ENCODE measurements around the gene UTRN.

The UTRN gene

DNA sequence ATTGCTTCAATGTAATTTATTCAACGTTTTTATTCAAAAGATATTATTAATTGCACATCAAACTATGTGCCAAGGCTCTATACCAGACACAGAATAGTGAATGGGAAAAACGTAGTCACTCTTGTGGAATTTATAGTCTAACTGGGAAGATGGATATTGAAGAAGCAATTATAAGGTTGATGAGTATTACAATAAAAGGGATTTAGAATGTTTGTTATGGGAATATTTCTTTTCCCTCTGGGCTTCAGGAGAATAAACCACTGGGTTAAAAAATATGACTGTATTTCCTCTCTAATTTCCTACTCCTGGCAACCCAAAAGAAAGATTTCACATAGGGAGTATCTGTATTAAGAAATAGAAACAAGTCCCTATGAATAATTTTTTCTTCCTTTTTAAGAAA lies 25.1 kb upstream of the UTRN start:
- TF ChIP-seq, protein P1, sequence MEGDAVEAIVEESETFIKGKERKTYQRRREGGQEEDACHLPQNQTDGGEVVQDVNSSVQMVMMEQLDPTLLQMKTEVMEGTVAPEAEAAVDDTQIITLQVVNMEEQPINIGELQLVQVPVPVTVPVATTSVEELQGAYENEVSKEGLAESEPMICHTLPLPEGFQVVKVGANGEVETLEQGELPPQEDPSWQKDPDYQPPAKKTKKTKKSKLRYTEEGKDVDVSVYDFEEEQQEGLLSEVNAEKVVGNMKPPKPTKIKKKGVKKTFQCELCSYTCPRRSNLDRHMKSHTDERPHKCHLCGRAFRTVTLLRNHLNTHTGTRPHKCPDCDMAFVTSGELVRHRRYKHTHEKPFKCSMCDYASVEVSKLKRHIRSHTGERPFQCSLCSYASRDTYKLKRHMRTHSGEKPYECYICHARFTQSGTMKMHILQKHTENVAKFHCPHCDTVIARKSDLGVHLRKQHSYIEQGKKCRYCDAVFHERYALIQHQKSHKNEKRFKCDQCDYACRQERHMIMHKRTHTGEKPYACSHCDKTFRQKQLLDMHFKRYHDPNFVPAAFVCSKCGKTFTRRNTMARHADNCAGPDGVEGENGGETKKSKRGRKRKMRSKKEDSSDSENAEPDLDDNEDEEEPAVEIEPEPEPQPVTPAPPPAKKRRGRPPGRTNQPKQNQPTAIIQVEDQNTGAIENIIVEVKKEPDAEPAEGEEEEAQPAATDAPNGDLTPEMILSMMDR (IDR thresholded peaks at IDR 0.05), result no peak
- no peak for TF ChIP-seq ZFX (IDR thresholded peaks at IDR 0.05; ENCODE audit: borderline replicate concordance)

GRCh38 chr6:144262470-144263369 lies 22.4 kb upstream of the UTRN start:
- no peak for TF ChIP-seq ZFX (IDR thresholded peaks at IDR 0.05; ENCODE audit: borderline replicate concordance)
- no peak overlapping the region for H3K27ac ChIP-seq

More for the DNA sequence above, 25.1 kb upstream of the UTRN start:
- no peak overlapping the region for H3K27ac ChIP-seq

DNA sequence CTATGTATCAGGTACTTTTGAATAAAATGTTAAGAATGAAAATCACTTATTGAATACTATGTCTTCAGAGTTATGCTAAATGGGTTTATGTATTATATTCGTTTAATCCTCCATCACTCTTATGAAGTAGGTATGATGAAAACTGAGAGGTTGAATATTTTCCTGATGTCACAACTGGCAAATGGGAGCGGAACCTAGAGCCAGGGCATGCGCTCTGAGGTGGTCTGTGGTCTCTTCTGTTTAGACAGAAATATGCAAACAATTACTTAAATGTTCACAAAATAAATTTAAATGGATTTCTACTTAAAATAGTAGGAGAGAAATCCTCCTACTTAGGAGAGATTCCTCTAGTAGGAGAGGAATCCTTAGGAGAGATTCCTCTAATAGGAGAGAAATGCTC lies 21.3 kb upstream of the UTRN start:
- TF ChIP-seq, protein P1 (IDR thresholded peaks at IDR 0.05), result no peak
- TF ChIP-seq ZFX (IDR thresholded peaks at IDR 0.05; ENCODE audit: borderline replicate concordance), result no peak
- H3K27ac ChIP-seq, result no peak overlapping the region

DNA sequence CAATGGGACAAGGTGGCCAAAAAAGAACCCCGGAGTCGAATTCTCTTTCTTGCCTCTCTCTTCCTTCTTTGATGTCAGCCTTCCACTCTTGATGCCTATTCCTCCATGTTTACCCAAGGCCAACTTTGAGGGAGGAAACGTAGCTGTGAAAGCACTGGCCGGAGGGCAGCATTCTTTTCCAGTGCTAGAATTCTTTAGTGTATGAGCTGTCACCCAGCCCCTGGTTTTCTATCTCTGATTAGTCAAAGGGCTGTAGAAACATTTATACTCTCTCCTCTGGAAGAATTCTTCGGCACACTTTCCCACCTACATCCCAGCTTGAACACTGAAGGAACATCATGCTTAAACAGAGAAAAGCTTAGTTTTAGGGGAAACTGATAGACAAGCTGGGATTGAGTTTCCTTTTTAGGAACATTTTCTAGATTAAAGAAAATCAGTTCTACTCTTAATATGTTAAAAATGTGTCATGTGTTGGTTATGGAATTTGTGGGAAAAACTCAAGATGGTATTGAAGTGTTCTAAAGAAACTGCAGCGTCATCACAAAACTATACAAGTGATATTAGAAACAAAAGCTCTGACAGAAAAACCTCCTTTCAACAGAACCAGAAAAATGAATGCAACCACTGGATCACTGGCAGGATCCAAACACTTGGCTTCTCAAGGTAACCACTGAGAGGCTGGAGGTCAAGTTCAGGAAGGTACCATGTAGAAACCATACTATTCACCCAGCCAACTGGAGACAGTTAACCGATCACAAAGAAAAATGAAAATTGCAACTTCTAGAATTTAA lies 20.7 kb upstream of the UTRN start:
- H3K27ac ChIP-seq, result no peak overlapping the region
- TF ChIP-seq, protein P1 (IDR thresholded peaks at IDR 0.05), result no peak
- TF ChIP-seq ZFX (IDR thresholded peaks at IDR 0.05; ENCODE audit: borderline replicate concordance), result no peak

GRCh38 chr6:144265061-144265357 lies 20.1 kb upstream of the UTRN start:
- TF ChIP-seq, protein P1 (IDR thresholded peaks at IDR 0.05), result no peak
- TF ChIP-seq ZFX (IDR thresholded peaks at IDR 0.05; ENCODE audit: borderline replicate concordance), result no peak
- H3K27ac ChIP-seq, result no peak overlapping the region

DNA sequence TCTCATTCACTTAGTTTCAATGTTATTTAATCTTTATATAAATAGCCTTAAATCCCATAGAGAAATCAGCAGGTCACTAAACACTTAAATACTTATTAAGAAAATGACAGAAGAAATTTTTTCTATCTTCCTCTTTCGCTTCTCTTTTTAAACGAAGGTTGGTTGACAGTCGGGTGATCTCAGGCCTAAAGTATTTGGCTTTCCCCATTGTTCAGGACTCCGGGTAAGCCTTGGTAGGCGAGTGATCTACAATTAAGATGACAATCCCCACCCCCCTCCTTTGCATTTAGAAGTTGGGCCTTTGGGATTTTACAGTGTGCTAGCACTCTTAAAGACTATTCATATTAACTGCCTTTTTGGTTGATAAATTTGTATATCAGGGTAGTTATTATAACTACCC lies 19.7 kb upstream of the UTRN start:
- no peak overlapping the region for H3K27ac ChIP-seq

DNA sequence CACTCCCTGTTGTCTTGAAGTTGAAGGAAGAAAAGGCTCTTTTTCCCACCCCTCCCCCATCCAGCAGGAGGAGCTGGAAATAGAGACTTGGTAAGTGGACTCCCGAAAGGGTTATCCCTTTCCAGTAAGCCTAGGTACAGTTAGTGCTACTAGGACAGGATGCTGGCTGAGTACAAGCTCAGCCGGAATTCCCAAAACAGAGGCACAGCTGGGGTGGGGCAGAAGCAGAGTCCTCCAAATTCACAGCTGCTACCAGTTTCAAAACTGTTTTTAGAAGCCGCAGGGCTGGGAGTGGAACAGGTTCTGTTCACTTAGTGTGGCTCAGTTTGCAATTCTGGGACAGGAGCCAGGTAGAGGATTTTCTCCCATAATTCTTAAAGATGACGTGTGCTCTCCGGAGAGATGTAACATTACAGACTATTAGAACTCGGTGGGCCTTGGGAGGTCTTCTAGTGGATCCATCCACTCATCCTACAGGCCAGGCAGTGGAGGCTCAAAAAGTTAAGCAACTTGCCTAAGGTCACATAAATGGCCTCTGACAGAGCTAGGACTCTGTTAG lies 19.0 kb upstream of the UTRN start:
- H3K27ac ChIP-seq, result no peak overlapping the region
- TF ChIP-seq, protein P1 (IDR thresholded peaks at IDR 0.05), result no peak
- no peak for TF ChIP-seq ZFX (IDR thresholded peaks at IDR 0.05; ENCODE audit: borderline replicate concordance)

More for the DNA sequence above, 19.7 kb upstream of the UTRN start:
- TF ChIP-seq, protein P1 (IDR thresholded peaks at IDR 0.05), result no peak
- TF ChIP-seq ZFX (IDR thresholded peaks at IDR 0.05; ENCODE audit: borderline replicate concordance), result no peak
